HepG2 (cell line): ENCODE measurements around the gene RNF14. TPM values are rescaled to one million over a fixed set of nuclear protein-coding genes. Genes with fewer than 3 reads are reported as not detected.
A peak's percentile ranks its signal among the peaks of the same experiment; 100 is the strongest.

ENCODE experiments used
- ATAC-seq: fragments of 200-7000 bp; cut with Tn5 transposase; 3 replicates; pipeline ENCODE4 v1.9.1; 2020; ENCODE audit warnings: mild to moderate bottlenecking, moderate library complexity
- BruUV-seq: library from RNA; stranded (reverse); fragments of 400-500 nt; replicated peaks from 2 replicates; lab custom pipeline; 2021; lab: Mats Ljungman, UMichigan
- CTCF ChIA-PET: fragments of 300-600 bp; formaldehyde crosslinking; extraction: SDS; loops from one replicate; lab custom pipeline; 2021; ENCODE audit warnings: low total read pairs, inconsistent platforms, low intra/inter-chr PET ratio; lab: Yijun Ruan, JAX
- POLR2A ChIA-PET: fragments of 350-600 bp; sonication (Branson Sonifier 250); formaldehyde crosslinking; loops from one replicate; lab custom pipeline; 2020; ENCODE audit warnings: antibody characterized with exemption, inconsistent platforms; lab: Yijun Ruan, JAX
- DNase-seq: peaks from one replicate; pipeline ENCODE4 v3.0.0-alpha.2; 2015; ENCODE audit warnings: low spot score
- FAIRE-seq: peaks from 3 replicates; lab custom pipeline; 2011; peaks lifted over from hg19 to GRCh38; lab: Jason Lieb, UNC
- H2AFZ ChIP-seq: one replicate; pipeline ENCODE4 v1.6.1; 2011; ENCODE audit warnings: low read length, inconsistent platforms
- H3K27ac ChIP-seq: fragments of 300-600 bp; 3 replicates; pipeline ENCODE4 v1.8.0; 2011; ENCODE audit warnings: mixed run types, mild to moderate bottlenecking, mixed read lengths, low read length, inconsistent platforms; ENCODE audit not compliant: insufficient read depth; ENCODE audit errors: extremely low read length
- H3K27me3 ChIP-seq, 2 experiments: fragments of 200-600 bp in 1 of 2; 2 replicates in 1 of 2; 3 replicates in 1 of 2; pipeline versions ENCODE4 v1.6.0 to v1.8.0; 2011; ENCODE audit warnings: low read length in 2 of 2, mild to moderate bottlenecking in 2 of 2, moderate library complexity in 2 of 2, inconsistent platforms in 1 of 2; ENCODE audit not compliant: insufficient read depth in 2 of 2, control insufficient read depth in 1 of 2
- H3K36me3 ChIP-seq, 2 experiments: fragments of 200-600 bp in 1 of 2; replicated peaks in 1 of 2; 2 replicates in 1 of 2; 3 replicates in 1 of 2; pipeline versions ENCODE4 v1.5.1 to v1.8.0; 2011; ENCODE audit warnings: low read length in 2 of 2, inconsistent platforms in 1 of 2; ENCODE audit not compliant: insufficient read depth in 2 of 2, control insufficient read depth in 1 of 2
- H3K4me1 ChIP-seq: 2 replicates; pipeline ENCODE4 v1.5.1; 2012; ENCODE audit warnings: low read length, inconsistent platforms; ENCODE audit not compliant: insufficient read depth
- H3K4me2 ChIP-seq: 2 replicates; pipeline ENCODE4 v1.6.0; 2011; ENCODE audit warnings: low read depth, low read length, inconsistent platforms
- H3K4me3 ChIP-seq, 3 experiments: fragments of 200-600 bp in 1 of 3; sonication (generic), shearing (Covaris generic) in 1 of 3; replicated peaks in 1 of 3; 2 replicates each; pipeline ENCODE4 v1.5.1; 2011 to 2016; ENCODE audit warnings: low read length in 3 of 3, inconsistent platforms in 2 of 3, low read depth in 2 of 3, mild to moderate bottlenecking in 2 of 3, control low read depth in 1 of 3, mixed read lengths in 1 of 3; ENCODE audit not compliant: insufficient read depth in 1 of 3
- H3K79me2 ChIP-seq: one replicate; pipeline ENCODE4 v1.6.1; 2011; ENCODE audit warnings: low read length, inconsistent platforms; ENCODE audit not compliant: insufficient read depth
- H3K9ac ChIP-seq: 2 replicates; pipeline ENCODE4 v1.6.0; 2011; ENCODE audit warnings: mild to moderate bottlenecking, low read depth, low read length, inconsistent platforms; ENCODE audit not compliant: insufficient read depth
- H3K9me3 ChIP-seq: 2 replicates; pipeline ENCODE4 v1.5.1; 2012; ENCODE audit warnings: mild to moderate bottlenecking, low read length
- H4K20me1 ChIP-seq: 2 replicates; pipeline ENCODE4 v1.6.0; 2011; ENCODE audit warnings: inconsistent platforms, mild to moderate bottlenecking, low read length, moderate library complexity; ENCODE audit not compliant: insufficient read depth
- HNRNPLL ChIP-seq: fragments of 200-400 bp; formaldehyde crosslinking; IDR thresholded peaks from 2 replicates; pipeline ENCODE4 v1.6.1; 2017; ENCODE audit warnings: mild to moderate bottlenecking, low read depth, low read length; ENCODE audit not compliant: poor library complexity, severe bottlenecking
- TIGD3 ChIP-seq: sonication (generic); formaldehyde crosslinking; IDR thresholded peaks from 2 replicates; pipeline ENCODE4 v1.5.1; 2020; ENCODE audit warnings: mild to moderate bottlenecking, missing genetic modification reagents, borderline replicate concordance
- ZKSCAN1 ChIP-seq: fragments of 150-350 bp; IDR thresholded peaks from 2 replicates; pipeline ENCODE4 v1.6.1; 2014; ENCODE audit warnings: low read length
- ZNF784 ChIP-seq: sonication (generic); formaldehyde crosslinking; IDR thresholded peaks from 2 replicates; pipeline ENCODE4 v1.5.1; 2020; ENCODE audit warnings: missing genetic modification reagents, mild to moderate bottlenecking, borderline replicate concordance
- WGBS: methylation state at CpG from one replicate; pipeline ENCODE4 v1.1.6; 2017; ENCODE audit warnings: low lambda C conversion rate; 5-methylcytosine and 5-hydroxymethylcytosine counted together
- in situ Hi-C: cut with HindIII; loops from 2 replicates; pipeline ENCODE4 v1.10.0; 2017; ENCODE audit warnings: low pct_unique_long_range_greater_than_20kb; ENCODE audit not compliant: extremely low pct_ligation_motif_present
- intact Hi-C: fragments of 100-400 bp; cut with micrococcal nuclease; formaldehyde crosslinking; loops from one replicate; pipeline ENCODE4 v1.10.0; 2022; ENCODE audit not compliant: unreplicated experiment
- polyA plus RNA-seq, 8 experiments: library from polyadenylated mRNA; depleted of rRNA in 3 of 8; stranded (reverse) in 7 of 8; unstranded in 1 of 8; fragments of >200 nt; fragmentation: Illumina TruSeq in 4 of 8; extraction: Trizol in 4 of 8; gene quantifications; 2 replicates each; pipeline versions ENCODE4 v1.2.1 to v1.2.3, GENCODE V29; 2011 to 2016; ENCODE audit warnings: low read depth in 4 of 8, missing spikeins in 1 of 8, mixed read lengths in 1 of 8; ENCODE audit not compliant: insufficient read depth in 1 of 8
- total RNA-seq, 5 experiments: library from RNA; depleted of rRNA; stranded (reverse); fragments of >200 nt; fragmentation: Illumina TruSeq; extraction: Trizol; gene quantifications; 2 replicates each; pipeline ENCODE4 v1.2.3, GENCODE V29; 2016; ENCODE audit warnings: low read depth in 1 of 5

Gene RNF14
- total and polyA plus RNA-seq, 2 of the 13 experiments (the other 11 are each of a cell fraction or from before 2014, with no cell fraction given) = 11.3 to 28.1 TPM

- DNase-seq (no peak), FAIRE-seq (no peak), ATAC-seq (no peak)
- H3K4me3 ChIP-seq = no peak overlapping the region
- no peak overlapping the region for H3K9ac ChIP-seq
- H4K20me1 ChIP-seq = no peaks in the 10 kb centered on the region
- no TSS peak for BruUV-seq
- no peaks in the 10 kb centered on the region for H3K4me1 ChIP-seq
- 47% methylated on average over 3 of the region's 3 CpGs for WGBS
- H3K79me2 ChIP-seq = no peaks in the 10 kb centered on the region
- no peaks in the 10 kb centered on the region for H3K36me3 ChIP-seq
- in situ Hi-C loops (no loop called here), intact Hi-C loops (no loop called here)
- H3K9me3 ChIP-seq = no peaks in the 10 kb centered on the region
- CTCF ChIA-PET = no interaction called here
- POLR2A ChIA-PET = no interaction called here
- TF ChIP-seq TIGD3 (no peak), ZNF784 (CRISPR knock-in tag) (no peak), HNRNPLL (no peak), ZKSCAN1 (peak; percentile 59; the same call in 1 of the 2 replicates)
- TF ChIP-seq, all 625 proteins: peak for 1
- Histone ChIP-seq H2AFZ (no peak overlapping the region), H3K27ac (no peak overlapping the region), H3K27me3 (no peaks in the 10 kb centered on the region; a peak in 1 of 5 replicates), H3K4me2 (no peak overlapping the region)
Observed at GRCh38 chr5:141950207-141951005, 18.5 kb upstream of the RNF14 start.
